22Rv1 (cell line): ENCODE data around the gene FDPS.

Experiments
- CTCF ChIP-seq: fragments of 450-650 bp; IDR thresholded peaks from 2 replicates; pipeline ENCODE4 v1.5.1; 2017; ENCODE audit warnings: mild to moderate bottlenecking
- ZFX ChIP-seq: fragments of 450-650 bp; IDR thresholded peaks from 2 replicates; pipeline ENCODE4 v1.6.1; 2017; ENCODE audit warnings: antibody characterized with exemption, borderline replicate concordance

GRCh38 chr1:155261852-155262673, 46.6 kb upstream of the FDPS start, which contains the start of gene SCAMP3:
- TF ChIP-seq ZFX (no peak), CTCF (peak; percentile 17; the same call in 1 of the 2 replicates)
